ENCODE results near the gene OSBPL2. TPM values are rescaled to one million over a fixed set of nuclear protein-coding genes. Genes with fewer than 3 reads are reported as not detected.

OSBPL2 gene
- total and polyA plus RNA-seq, 9 of the 15 experiments (the other 6 are each of a cell fraction or from before 2014, with no cell fraction given) = 2.5 to 25.6 (median 14.1) TPM

DNA sequence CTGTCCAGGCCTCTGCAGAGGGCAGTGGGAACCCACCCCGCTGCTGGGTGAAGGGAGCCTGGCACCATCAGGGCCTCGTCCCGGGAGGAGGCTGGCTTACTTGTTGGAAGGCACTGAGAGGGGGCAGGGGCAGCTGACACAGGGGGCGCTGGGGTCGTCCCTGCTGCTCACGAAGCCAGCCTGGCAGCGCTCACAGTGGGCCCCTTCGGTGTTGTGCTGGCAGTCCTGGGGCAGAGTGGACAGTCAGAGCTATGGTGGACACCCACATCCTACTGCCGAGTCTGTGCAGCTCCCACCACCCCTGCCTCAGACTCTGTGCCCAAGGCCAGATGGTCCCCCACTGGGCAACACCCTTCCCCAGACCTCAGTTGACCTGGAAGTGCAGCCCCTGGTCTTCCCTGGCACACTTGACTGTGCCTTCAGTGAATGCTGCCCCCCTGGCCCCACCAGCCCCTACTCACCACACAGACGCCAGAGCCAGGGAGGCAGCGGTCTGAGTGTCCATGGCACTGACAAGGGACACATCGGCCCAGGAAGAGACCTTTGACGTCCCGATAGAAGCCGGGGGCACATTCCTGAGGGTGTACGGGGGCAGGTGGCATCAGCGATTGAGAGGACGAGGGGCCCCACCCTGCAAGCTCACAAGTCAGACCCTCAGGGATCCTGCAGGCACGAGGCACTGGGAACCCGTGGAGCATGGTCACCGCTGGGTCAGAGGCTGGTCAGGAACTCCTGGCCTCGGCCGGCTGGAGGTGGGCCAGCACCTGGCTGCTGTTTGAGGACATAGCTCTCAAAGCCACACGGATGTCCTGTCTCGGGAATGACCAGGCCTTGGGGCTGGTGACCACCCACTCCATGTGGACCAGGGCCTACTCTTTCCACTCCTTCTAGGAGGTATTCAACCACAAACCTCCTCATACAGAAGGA is 85.9 kb downstream of the OSBPL2 start:
- ChIA-PET CTCF (ENCODE audit: low intra/inter-chr PET ratio) (no interaction called here), POLR2A (interaction anchor here (0.9 to 1.2 kb wide), 2 partner anchors 21 to 25 kb away, joined by 3 to 5 read pairs; partner anchors contain the start of gene ADRM1)
- Histone ChIP-seq H3K9me3 (replicated peaks; ENCODE audit: control insufficient read depth, insufficient read depth, low read depth, low read length) (no peaks in the 10 kb centered on the region), H3K36me3 (ENCODE audit: control insufficient read depth, insufficient read depth, low read length) (peaks cover 90% of the 10 kb centered on the region; the same call in 2 of the 3 replicates), H3K4me3 (no peak overlapping the region), H3K27me3 (ENCODE audit: control insufficient read depth in 2 of 2, insufficient read depth in 2 of 2, low read length in 2 of 2) (no peaks in the 10 kb centered on the region), H2AFZ (ENCODE audit: low read depth, low read length) (no peak overlapping the region), H4K20me1 (replicated peaks; ENCODE audit: control insufficient read depth, insufficient read depth, low read length) (no peaks in the 10 kb centered on the region), H3K9ac (ENCODE audit: insufficient read depth in 1 of 2, low read depth in 2 of 2, low read length in 2 of 2) (peak overlapping the region in 1 of 2 experiments; percentile 17; a peak in 1 of 4 replicates), H3K79me2 (ENCODE audit: control insufficient read depth, insufficient read depth, low read length) (no peaks in the 10 kb centered on the region), H3K27ac (ENCODE audit: extremely low read depth, low read depth, low read length) (no peak overlapping the region), H3K4me2 (ENCODE audit: insufficient read depth, low read length) (no peak overlapping the region), H3K9me1 (ENCODE audit: control insufficient read depth, insufficient read depth, low read length) (peaks cover 3% of the 10 kb centered on the region), H3K4me1 (replicated peaks in 1 of 2; ENCODE audit: control insufficient read depth in 2 of 2, insufficient read depth in 2 of 2, low read length in 2 of 2) (peaks cover 2 to 33% of the 10 kb centered on the region in 2 experiments; a peak in 2 of 5 replicates)
- FAIRE-seq = no peak
- TF ChIP-seq RBFOX2 (IDR thresholded peaks at IDR 0.05; ENCODE audit: low read depth, low read length) (0 out of 2 replicates have a peak, but pooled peaks have one; percentile 27), XRCC5 (IDR thresholded peaks at IDR 0.05; ENCODE audit: low read depth, low read length) (no peak), KLF6 (CRISPR knock-in tag; IDR thresholded peaks at IDR 0.05; ENCODE audit: borderline replicate concordance) (no peak)
- TF ChIP-seq, protein P1, sequence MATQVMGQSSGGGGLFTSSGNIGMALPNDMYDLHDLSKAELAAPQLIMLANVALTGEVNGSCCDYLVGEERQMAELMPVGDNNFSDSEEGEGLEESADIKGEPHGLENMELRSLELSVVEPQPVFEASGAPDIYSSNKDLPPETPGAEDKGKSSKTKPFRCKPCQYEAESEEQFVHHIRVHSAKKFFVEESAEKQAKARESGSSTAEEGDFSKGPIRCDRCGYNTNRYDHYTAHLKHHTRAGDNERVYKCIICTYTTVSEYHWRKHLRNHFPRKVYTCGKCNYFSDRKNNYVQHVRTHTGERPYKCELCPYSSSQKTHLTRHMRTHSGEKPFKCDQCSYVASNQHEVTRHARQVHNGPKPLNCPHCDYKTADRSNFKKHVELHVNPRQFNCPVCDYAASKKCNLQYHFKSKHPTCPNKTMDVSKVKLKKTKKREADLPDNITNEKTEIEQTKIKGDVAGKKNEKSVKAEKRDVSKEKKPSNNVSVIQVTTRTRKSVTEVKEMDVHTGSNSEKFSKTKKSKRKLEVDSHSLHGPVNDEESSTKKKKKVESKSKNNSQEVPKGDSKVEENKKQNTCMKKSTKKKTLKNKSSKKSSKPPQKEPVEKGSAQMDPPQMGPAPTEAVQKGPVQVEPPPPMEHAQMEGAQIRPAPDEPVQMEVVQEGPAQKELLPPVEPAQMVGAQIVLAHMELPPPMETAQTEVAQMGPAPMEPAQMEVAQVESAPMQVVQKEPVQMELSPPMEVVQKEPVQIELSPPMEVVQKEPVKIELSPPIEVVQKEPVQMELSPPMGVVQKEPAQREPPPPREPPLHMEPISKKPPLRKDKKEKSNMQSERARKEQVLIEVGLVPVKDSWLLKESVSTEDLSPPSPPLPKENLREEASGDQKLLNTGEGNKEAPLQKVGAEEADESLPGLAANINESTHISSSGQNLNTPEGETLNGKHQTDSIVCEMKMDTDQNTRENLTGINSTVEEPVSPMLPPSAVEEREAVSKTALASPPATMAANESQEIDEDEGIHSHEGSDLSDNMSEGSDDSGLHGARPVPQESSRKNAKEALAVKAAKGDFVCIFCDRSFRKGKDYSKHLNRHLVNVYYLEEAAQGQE (IDR thresholded peaks at IDR 0.05; ENCODE audit: borderline replicate concordance) = no peak
- TF ChIP-seq, protein P1 (CRISPR knock-in tag; IDR thresholded peaks at IDR 0.05; ENCODE audit: low read depth) = no peak
- in situ Hi-C loops (cut with MboI) (no loop called here), intact Hi-C loops (cut with micrococcal nuclease) (no loop called here)
- TSS peak; percentile 39 for BruUV-seq (replicated peaks)
- no peak for DNase-seq (ENCODE audit: extremely low read depth in 1 of 4, low spot score in 3 of 4)
- no peak for ATAC-seq
- 92% methylated on average over 18 of the region's 25 CpGs for WGBS (ENCODE audit: insufficient coverage, low coverage, missing lambda C conversion rate)

All from K562 (cell line).